ENCODE measurements around the gene RTF2.

RTF2 gene

GRCh38 chr20:56429502-56429901 is 38.9 kb upstream of the RTF2 start:
- TF ChIP-seq CTCF (IDR thresholded peaks at IDR 0.05): no peak
- no peak for DNase-seq (ENCODE audit: low spot score)
- Histone ChIP-seq H3K27ac (no peak overlapping the region), H3K4me3 (no peak overlapping the region)

DNA sequence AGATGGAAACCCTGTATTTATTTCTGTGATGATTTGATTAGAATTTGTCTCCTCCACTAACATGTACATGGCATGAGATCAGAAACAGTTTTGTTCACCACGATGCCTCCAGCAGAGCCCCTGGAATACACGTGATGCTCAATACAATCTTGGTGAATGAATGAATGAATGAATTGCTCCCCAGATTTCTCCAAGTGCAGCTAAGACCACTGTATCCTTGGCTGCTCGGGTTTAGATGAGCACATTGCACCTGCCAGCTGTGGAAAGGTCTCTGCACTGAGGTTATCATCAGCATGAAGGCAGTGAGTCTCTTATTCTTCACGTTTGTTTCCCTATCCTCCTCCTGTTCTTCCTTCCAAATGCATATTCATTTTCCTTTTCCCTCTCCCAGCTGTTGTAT is 38.5 kb upstream of the RTF2 start:
- no peak overlapping the region for H3K4me3 ChIP-seq
- no peak overlapping the region for H3K27ac ChIP-seq
- DNase-seq (ENCODE audit: low spot score): no peak
- no peak for TF ChIP-seq CTCF (IDR thresholded peaks at IDR 0.05)

DNA sequence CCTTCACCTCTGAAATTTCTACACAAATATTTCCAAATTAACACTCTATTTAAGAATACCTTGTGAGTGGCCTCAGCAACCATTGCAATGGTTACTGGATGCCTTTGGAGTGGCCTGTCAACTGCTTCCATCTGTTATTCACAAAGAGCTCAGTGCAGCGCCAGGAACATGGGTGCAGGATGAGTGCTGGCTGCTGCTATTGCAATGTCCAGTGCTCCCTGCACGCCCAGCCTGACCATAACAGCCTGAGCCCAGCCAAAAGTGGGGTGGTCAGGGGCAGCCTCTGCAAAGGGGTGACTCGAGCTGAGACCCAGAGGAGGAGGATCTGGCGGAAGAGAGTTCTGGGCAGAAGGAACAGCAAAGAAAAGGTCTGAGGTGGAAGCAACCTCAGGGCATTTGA is 38.0 kb upstream of the RTF2 start:
- Histone ChIP-seq H3K4me3 (no peak overlapping the region), H3K27ac (no peak overlapping the region)
- no peak for TF ChIP-seq CTCF (IDR thresholded peaks at IDR 0.05)
- no peak for DNase-seq (ENCODE audit: low spot score)

DNA sequence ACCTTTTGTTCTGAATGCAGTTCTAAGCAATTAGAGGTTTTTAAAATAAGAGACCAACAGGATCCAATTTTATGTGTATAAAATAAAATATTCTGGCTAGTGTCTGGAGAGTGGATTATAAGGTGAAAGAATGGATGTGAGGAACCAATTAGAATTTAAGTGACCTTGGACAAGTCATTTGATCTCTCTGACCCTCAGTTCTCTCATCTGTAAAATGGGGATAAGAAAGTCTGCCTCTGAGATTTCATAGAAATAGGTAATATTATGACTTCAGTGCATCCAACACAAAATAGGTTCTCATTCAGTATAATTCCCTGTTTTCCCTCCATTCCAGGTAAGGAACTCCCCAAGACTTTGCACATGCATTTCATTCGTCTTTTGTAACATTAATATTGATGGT is 37.5 kb upstream of the RTF2 start:
- Histone ChIP-seq H3K27ac (no peak overlapping the region), H3K4me3 (no peak overlapping the region)
- TF ChIP-seq CTCF (IDR thresholded peaks at IDR 0.05): no peak
- DNase-seq (ENCODE audit: low spot score): no peak

GRCh38 chr20:56431471-56431870 is 37.0 kb upstream of the RTF2 start:
- no peak overlapping the region for H3K4me3 ChIP-seq
- H3K27ac ChIP-seq: no peak overlapping the region
- no peak for TF ChIP-seq CTCF (IDR thresholded peaks at IDR 0.05)
- no peak for DNase-seq (ENCODE audit: low spot score)

- no peak overlapping the region for H3K4me3 ChIP-seq
These were observed 35.1 kb upstream of the RTF2 start for GRCh38 chr20:56433221-56433879.

More at GRCh38 chr20:56433221-56433879, 35.1 kb upstream of the RTF2 start:
- no peak for DNase-seq (ENCODE audit: low spot score)
- TF ChIP-seq CTCF (IDR thresholded peaks at IDR 0.05): no peak
- H3K27ac ChIP-seq: no peak overlapping the region

Data from coronary artery (tissue), 2 donors.